Urinary bladder (tissue), 4 donors: ENCODE measurements around the gene NOS2. TPM values are rescaled to one million over a fixed set of nuclear protein-coding genes. Genes with fewer than 3 reads are reported as not detected.
"Not testable (repeated sequence)": the region's sequence is repeated elsewhere in the genome, so short reads cannot be mapped to it uniquely, and the experiment has no call there.

Source experiments
- DNase-seq: peaks from one replicate; pipeline ENCODE4 v3.0.0-alpha.2; 2015; ENCODE audit errors: extremely low spot score
- H3K27ac ChIP-seq: one replicate; pipeline ENCODE4 v1.5.1; 2013; ENCODE audit warnings: low read depth, mild to moderate bottlenecking, moderate library complexity
- H3K36me3 ChIP-seq: one replicate; pipeline ENCODE4 v1.6.1; 2013; ENCODE audit warnings: mild to moderate bottlenecking, moderate library complexity; ENCODE audit not compliant: insufficient read depth
- H3K4me1 ChIP-seq: one replicate; pipeline ENCODE4 v1.6.1; 2013; ENCODE audit warnings: mild to moderate bottlenecking, moderate library complexity; ENCODE audit not compliant: insufficient read depth
- H3K4me3 ChIP-seq: one replicate; pipeline ENCODE4 v1.5.1; 2013; ENCODE audit warnings: low read depth, low read length
- WGBS: extraction: QIAGEN DNeasy Blood & Tissue Kit; methylation state at CpG from one replicate; pipeline ENCODE4 v1.1.7; 2013; 5-methylcytosine and 5-hydroxymethylcytosine counted together
- polyA plus RNA-seq: library from polyadenylated mRNA; stranded (reverse); fragments of 200-250 nt; gene quantifications from one replicate; pipeline ENCODE4 v1.2.3, GENCODE V29; 2013
- total RNA-seq: library from RNA; depleted of rRNA; stranded (reverse); fragments of >200 nt; gene quantifications from one replicate; pipeline ENCODE4 v1.2.3, GENCODE V29; 2014
- donor health status: healthy with polysubstance abuse.
- donor health status: healthy.

Gene NOS2
- total and polyA plus RNA-seq, 2 donors = 0.14 to 0.26 TPM

GRCh38 chr17:27751166-27751565, 49.2 kb downstream of the NOS2 start:
- Histone ChIP-seq H3K4me3 (no peak overlapping the region), H3K27ac (no peak overlapping the region), H3K4me1 (no peaks in the 10 kb centered on the region), H3K36me3 (no peaks in the 10 kb centered on the region)
- WGBS = 77% methylated on average over 8 of the region's 8 CpGs
- DNase-seq = no peak

DNA sequence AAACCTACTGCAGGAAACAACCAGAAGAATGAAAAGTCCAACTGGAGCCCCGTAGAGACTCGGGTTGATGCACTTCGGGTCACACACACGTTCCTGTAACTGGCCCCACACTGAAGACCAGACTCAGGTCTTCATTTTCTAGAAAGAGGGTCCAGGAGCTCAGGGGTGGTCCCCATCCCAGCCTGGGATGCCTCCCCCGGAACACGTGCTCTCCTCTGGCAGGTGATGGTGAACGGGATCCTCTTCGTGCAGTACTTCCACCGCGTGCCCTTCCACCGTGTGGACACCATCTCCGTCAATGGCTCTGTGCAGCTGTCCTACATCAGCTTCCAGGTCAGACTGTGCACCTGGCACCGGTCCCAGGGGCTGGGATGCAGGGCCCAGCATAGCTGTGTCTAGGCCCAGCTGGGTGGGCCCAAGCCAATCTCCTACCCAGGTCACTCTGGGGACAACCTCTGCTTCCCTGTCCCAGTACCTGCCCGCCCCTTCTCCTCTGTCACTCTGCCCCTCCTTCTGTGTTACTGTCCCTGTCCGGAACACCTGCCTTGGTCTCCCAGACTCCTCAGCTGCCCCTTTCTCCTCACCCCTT, 50.7 kb downstream of the NOS2 start:
- DNase-seq, H3K27ac ChIP-seq: not testable (repeated sequence)
- 88% methylated on average over 15 of the region's 15 CpGs for WGBS

DNA sequence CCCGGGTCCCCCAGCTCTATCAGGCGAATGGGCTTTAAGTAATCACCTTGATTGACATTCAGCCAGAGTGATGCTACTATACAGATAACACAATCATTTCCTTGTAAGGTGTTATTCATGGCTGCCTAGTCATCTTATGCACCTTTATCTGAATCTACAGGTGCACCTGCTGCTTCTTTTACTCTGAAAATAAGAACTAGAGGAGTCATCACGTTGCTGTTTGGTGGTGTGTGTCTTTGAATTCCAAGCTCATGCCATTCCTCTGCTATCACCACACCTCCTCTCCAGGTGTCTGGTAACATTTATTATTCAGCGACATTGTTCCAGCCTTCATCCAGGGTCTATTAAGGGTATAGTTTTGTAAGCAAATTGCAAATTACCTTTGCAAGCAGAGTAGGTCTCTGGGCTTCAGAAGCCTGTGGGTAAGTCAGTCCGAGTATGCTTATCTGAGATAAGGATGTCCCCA, 51.9 kb downstream of the NOS2 start:
- 62% methylated on average over 5 of the region's 5 CpGs for WGBS
- H3K36me3 ChIP-seq = no peaks in the 10 kb centered on the region
- no peak overlapping the region for H3K27ac ChIP-seq
- H3K4me1 ChIP-seq = no peaks in the 10 kb centered on the region
- H3K4me3 ChIP-seq = no peak overlapping the region
- no peak for DNase-seq

More for the DNA sequence above, 50.7 kb downstream of the NOS2 start:
- not testable (repeated sequence) for H3K36me3 ChIP-seq, H3K4me3 ChIP-seq, H3K4me1 ChIP-seq

DNA sequence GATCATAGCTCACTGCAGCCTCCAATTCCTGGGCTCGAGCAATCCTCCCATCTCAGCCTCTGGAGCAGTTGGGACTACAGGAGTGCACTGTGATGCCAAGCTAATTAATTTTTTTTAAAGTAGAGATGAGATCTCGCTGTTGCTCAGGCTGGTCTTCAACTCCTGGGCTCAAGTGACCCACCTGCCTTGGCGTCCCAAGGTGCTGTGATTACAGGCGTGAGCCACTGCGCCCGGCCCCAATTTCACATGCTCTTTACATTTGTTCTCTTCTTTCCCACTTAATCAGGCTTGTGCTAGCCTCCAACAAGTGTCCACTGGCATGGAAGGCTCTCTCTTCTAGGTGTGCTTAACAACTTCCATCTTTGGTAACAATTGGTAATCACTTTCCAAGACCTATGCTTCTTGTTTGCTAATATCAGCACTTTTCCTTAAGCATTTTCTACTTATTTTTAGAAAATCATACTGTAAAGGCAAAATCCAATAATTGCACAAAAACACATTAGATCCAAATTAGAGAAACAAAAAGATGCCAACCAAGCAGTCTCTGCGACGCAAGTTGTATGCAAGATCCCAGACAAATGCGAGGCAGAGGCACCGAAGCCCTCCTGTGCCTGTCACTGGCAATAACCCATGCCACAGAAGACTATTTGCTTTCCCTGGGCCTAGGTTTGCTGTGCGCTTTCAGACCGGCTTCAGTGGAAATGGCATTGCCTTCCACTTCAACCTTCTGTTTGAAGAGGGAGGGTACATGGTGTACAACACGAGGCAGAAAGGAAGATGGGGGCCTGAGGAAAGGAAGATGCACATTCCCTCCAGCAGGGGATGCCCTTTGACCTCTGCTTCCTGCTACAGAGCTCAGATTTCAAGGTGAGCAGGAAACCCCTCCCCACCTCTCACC, 52.6 kb downstream of the NOS2 start:
- Histone ChIP-seq H3K4me1 (no peaks in the 10 kb centered on the region), H3K4me3 (no peak overlapping the region), H3K27ac (no peak overlapping the region), H3K36me3 (no peaks in the 10 kb centered on the region)
- DNase-seq = no peak
- WGBS = 89% methylated on average over 13 of the region's 13 CpGs

DNA sequence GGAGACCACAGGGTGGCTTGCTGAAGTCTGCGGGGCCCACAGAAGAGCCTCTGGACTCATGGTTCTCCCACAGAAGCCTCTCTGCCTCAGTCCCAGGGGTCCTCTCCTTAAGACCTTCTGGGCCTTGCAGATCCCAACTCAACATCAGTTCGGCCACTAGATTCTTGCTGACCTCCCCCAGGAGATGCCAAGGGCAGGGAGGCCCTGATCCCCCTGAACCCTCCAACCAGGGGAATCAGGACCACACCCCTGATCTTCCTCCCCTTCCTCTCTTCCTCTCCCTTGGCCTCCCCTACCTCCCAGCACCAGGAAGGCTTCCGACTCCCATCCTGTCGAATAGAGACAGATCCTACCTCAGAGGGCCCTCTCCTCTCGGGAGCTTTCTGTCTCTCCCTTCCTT, 53.4 kb downstream of the NOS2 start:
- 90% methylated on average over 5 of the region's 5 CpGs for WGBS
- H3K27ac ChIP-seq = no peak overlapping the region
- H3K4me3 ChIP-seq = no peak overlapping the region
- DNase-seq = no peak
- H3K36me3 ChIP-seq = no peaks in the 10 kb centered on the region
- no peaks in the 10 kb centered on the region for H3K4me1 ChIP-seq

GRCh38 chr17:27746320-27746719, 54.0 kb downstream of the NOS2 start:
- not testable (repeated sequence) for DNase-seq, H3K27ac ChIP-seq, H3K4me1 ChIP-seq, H3K36me3 ChIP-seq, H3K4me3 ChIP-seq
- 96% methylated on average over 2 of the region's 5 CpGs for WGBS

DNA sequence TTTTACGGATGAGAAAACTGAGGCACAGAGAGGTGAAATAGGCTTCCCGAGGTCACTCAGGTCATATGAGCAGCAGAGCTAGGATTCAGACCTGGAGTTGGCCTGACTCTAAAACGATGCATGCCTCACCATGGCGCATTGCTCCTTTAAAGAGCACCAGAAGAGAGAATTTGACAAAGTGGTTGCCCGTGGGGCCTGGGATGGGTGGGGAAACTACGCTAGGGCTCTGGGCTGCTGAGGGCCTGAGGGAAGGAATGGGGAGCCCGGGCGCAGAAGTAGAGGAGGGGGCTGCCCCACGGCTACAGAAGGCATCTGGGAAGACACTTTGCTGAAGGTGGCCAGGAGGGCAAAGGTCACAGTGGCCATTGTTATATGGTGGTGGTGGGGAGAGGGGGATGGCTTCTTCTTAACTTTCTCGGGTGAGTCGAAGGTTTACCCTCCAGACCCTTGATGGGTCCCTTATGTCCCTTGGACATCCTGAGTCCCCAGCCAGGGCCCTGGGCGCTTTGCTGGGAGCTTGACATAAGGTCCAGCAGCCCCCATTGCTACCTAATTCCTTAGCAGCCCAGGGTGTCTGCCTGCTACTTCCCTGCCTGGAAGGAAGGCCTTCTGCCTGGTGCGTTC, 55.0 kb downstream of the NOS2 start:
- not testable (repeated sequence) for H3K27ac ChIP-seq, H3K4me1 ChIP-seq, H3K36me3 ChIP-seq, DNase-seq, H3K4me3 ChIP-seq
- WGBS = 85% methylated on average over 13 of the region's 13 CpGs

DNA sequence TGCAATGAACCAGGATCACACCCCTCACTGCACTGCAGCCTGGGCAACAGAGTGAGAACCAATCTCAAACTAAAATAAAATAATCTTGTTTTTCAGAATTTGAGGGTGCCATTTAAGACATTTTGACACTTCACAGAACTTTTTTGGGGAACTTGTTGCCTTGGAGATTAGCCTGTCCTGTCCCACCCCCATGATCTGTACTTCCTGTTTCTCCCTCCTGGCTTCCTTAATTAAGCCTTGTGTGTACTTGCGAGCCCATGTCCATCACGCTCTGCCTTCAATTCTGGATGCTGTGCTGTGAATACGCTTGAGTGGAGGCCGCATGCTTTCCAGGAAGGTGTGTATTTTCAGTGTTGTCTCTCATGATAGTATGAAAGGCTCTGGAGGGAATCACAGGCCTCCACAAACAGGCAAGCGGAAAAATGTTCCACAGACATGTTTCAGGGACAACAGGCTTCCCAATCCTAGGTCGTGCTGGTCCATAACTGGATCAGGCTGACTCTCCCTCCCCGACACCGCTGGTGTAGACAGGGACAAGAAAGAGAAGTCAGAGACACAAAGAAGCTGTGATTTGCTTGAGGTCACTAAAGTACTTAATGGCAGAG, 56.9 kb downstream of the NOS2 start:
- no peaks in the 10 kb centered on the region for H3K36me3 ChIP-seq
- 79% methylated on average over 8 of the region's 8 CpGs for WGBS
- H3K27ac ChIP-seq = no peak overlapping the region
- H3K4me1 ChIP-seq = no peaks in the 10 kb centered on the region
- DNase-seq = no peak
- H3K4me3 ChIP-seq = no peak overlapping the region

- Histone ChIP-seq H3K4me1 (no peaks in the 10 kb centered on the region), H3K27ac (no peak overlapping the region), H3K36me3 (no peaks in the 10 kb centered on the region), H3K4me3 (no peak overlapping the region)
- WGBS = 73% methylated on average over 4 of the region's 4 CpGs
- DNase-seq = no peak
Measured at GRCh38 chr17:27741971-27742575, 58.3 kb downstream of the NOS2 start.

DNA sequence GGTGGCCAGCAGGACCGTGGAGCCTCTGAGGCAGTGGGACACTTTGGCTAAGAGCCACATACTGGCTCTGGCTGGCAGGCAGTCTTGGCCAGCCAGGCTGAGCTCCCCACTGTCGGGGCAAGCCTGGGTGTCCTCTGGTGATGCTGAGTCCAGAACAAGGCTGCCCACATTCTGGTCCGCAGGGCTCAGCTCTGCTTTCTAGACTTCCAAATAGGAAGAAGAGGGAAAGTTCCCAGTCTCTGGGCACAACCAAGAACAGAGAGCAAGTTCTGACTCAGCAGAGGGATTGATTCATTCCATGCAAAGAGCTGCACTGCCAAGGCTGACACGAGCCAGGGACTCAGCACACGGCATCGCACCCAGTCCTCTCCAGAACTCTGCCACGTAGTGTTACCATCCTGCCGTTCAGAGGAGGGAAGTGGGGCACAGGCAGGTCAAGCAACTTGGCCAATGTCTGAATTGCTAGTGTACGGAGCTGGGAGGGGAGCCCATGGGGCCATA, 58.9 kb downstream of the NOS2 start:
- H3K36me3 ChIP-seq = no peaks in the 10 kb centered on the region
- H3K4me1 ChIP-seq = no peaks in the 10 kb centered on the region
- DNase-seq = no peak
- 65% methylated on average over 9 of the region's 9 CpGs for WGBS
- H3K27ac ChIP-seq = no peak overlapping the region
- H3K4me3 ChIP-seq = no peak overlapping the region

DNA sequence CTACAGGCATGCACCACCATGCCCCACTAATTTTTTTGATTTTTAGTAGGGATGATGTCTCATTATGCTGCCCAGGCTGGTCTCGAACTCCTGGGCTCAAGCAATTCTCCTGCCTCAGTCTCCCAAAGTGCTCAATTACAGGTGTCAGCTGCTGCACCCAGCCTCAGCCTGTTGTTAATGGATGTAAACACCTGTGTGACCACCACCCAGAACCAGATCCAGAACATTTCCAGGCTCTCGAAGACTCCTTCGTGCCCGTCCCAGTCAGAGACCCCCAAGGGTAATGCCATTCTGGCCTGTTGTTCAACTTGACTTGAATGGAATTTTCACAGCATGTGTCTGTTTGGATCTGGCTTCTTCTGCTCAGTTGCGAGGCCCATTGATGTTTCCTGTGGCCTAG, 59.8 kb downstream of the NOS2 start:
- not testable (repeated sequence) for H3K27ac ChIP-seq, DNase-seq, H3K4me1 ChIP-seq, H3K4me3 ChIP-seq, H3K36me3 ChIP-seq
- WGBS = 85% methylated on average over 5 of the region's 5 CpGs

GRCh38 chr17:27733773-27734172, 66.6 kb downstream of the NOS2 start:
- no peak overlapping the region for H3K27ac ChIP-seq
- DNase-seq = no peak
- no peaks in the 10 kb centered on the region for H3K4me1 ChIP-seq
- no peaks in the 10 kb centered on the region for H3K36me3 ChIP-seq
- H3K4me3 ChIP-seq = no peak overlapping the region
- 25% methylated on average over 3 of the region's 3 CpGs for WGBS

DNA sequence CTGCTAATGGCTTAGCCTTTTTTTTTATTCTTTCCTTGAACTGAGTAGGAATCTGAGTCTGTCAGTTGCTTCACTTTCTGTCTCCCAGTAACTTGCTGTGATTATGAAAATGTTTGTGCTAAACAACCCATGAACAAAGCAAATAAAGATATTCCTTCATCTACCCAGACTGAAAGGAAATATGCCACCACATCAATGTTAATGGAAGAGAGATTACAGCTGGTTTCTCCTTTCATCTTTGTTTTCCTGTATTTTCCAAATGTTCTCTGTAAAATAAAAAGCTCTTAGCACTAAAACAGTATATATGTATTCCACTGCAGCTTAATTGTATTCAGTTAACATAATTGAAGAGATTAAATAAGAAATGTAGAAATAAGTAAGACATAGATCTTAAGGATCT, 67.6 kb downstream of the NOS2 start:
- not testable (repeated sequence) for H3K36me3 ChIP-seq, H3K4me1 ChIP-seq, DNase-seq, H3K27ac ChIP-seq, H3K4me3 ChIP-seq
